ENCODE measurements around the gene ANKS6.

The ANKS6 gene

GRCh38 chr9:98815391-98815951 is 19.1 kb upstream of the ANKS6 start:
- no peak for DNase-seq (ENCODE audit: low read depth in 2 of 2)

- DNase-seq (ENCODE audit: low read depth in 2 of 2): no peak
Measured at GRCh38 chr9:98811051-98811650, 14.8 kb upstream of the ANKS6 start.

- DNase-seq (ENCODE audit: low read depth in 2 of 2): no peak
Measured at GRCh38 chr9:98810102-98810842, 13.9 kb upstream of the ANKS6 start.

- no peak for DNase-seq (ENCODE audit: low read depth in 2 of 2)
Measured at GRCh38 chr9:98809311-98810101, 13.2 kb upstream of the ANKS6 start.

DNA sequence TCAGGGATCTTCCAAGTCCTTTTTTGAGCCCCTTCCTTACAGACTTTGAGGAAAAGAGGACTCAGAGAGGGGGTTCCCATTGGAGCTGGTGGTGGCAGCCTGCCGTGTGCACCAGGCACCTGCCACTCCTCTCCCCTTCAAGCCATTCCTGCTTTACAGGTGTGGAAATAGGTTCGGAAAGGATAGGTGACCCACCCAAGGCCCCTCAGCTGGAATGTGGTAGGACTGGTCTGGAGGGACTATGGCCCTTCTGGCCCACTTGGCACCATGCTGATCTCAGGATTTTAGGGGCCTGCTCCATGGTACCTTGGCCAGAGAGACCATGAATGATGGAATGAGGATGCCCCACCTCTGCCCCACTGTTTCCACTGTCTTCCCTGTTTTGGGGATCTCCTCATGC is 12.5 kb upstream of the ANKS6 start:
- DNase-seq (ENCODE audit: low read depth in 2 of 2): no peak

- no peak for DNase-seq (ENCODE audit: low read depth in 2 of 2)
Measured at GRCh38 chr9:98808411-98808815, 12.1 kb upstream of the ANKS6 start.

- no peak for DNase-seq (ENCODE audit: low read depth in 2 of 2)
Measured at GRCh38 chr9:98807814-98808195, 11.4 kb upstream of the ANKS6 start.

- DNase-seq (ENCODE audit: low read depth in 2 of 2): peak in 1 of 2 donors; percentile 33
Measured at GRCh38 chr9:98807070-98807813, 10.9 kb upstream of the ANKS6 start, which contains the start of gene GALNT12. GALNT12 (plus strand) TSS chr9:98807670; CDS start chr9:98807699, 29 bp downstream.

- no peak for DNase-seq (ENCODE audit: low read depth in 2 of 2)
Measured at GRCh38 chr9:98806394-98807035, 10.2 kb upstream of the ANKS6 start.

- no peak for DNase-seq (ENCODE audit: low read depth in 2 of 2)
Measured at GRCh38 chr9:98805506-98806272, 9.3 kb upstream of the ANKS6 start.

- no peak for DNase-seq (ENCODE audit: low read depth in 2 of 2)
Measured at GRCh38 chr9:98804083-98804482, 7.7 kb upstream of the ANKS6 start.

DNA sequence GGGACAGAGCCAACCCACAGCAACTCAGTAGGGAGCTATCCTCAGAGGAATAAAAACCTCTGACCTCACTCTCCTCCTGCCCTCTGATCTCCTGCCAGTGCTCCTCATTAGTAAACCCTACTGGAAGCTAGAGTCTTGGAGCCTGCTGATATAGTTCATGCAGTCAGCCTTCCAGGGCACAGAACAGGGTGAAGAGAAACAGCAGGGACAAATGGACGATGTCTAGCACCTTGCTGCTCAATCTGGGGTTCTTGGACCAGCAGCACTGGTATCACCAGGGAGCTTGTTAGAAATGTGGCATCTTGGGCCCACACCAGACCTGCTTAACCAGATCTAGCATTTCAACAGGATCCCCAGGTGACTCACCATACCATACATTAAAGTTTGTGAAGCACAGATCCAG is 5.6 kb upstream of the ANKS6 start:
- no peak for DNase-seq (ENCODE audit: low read depth in 2 of 2)

GRCh38 chr9:98801561-98801960 is 5.2 kb upstream of the ANKS6 start:
- DNase-seq (ENCODE audit: low read depth in 2 of 2): no peak

DNA sequence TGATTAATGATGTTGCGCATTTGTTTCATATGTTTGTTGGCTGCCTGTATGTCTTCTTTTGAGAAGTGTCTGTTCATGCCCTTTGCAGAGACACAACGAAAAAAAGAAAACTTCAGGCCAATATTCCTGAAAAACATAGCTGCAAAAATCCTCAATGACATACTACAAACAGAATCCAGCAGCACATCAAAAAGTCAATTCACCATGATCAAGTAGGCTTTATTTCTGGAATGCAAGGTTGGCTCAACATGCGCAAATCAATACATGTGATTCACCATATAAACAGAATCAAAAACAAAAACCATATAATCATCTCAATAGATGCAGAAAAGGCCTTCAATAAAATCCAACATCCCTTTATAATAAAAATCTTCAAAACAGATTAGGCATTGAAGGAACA is 1.9 kb upstream of the ANKS6 start:
- no peak for DNase-seq (ENCODE audit: low read depth in 2 of 2)

GRCh38 chr9:98797491-98797890 is 1.1 kb upstream of the ANKS6 start:
- DNase-seq (ENCODE audit: low read depth in 2 of 2): no peak

- DNase-seq (ENCODE audit: low read depth in 2 of 2): no peak
Measured at GRCh38 chr9:98795970-98796363, 388 bp downstream of the ANKS6 start.

GRCh38 chr9:98795295-98795955 is 930 bp downstream of the ANKS6 start:
- no peak for DNase-seq (ENCODE audit: low read depth in 2 of 2)

DNA sequence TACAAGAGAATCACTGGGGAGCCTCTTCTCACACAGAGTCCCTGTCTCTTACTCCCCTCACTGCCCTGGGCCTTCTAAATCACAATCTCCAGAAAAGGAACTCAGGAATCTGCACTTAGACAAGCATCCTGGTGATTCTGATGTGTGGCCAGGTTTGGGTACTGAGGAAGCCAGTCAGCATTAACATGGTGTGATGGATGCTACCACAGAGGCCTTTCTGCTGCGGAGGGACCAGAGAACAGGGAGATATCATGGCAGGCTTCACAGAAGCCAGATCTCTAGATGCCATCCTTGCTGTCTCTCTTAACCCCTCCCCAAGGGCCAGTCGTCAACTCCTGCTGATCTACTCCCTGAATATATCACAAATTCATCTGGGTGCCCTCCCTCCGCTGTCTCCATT is 1.6 kb downstream of the ANKS6 start:
- DNase-seq (ENCODE audit: low read depth in 2 of 2): no peak

- DNase-seq (ENCODE audit: low read depth in 2 of 2): no peak
Measured at GRCh38 chr9:98793031-98793430, 3.3 kb downstream of the ANKS6 start.
